ENCODE data around the gene ACBD6. TPM values are rescaled to one million over a fixed set of nuclear protein-coding genes. Genes with fewer than 3 reads are reported as not detected.

ACBD6 gene
- total and polyA plus RNA-seq, 9 donors, result 31.0 to 56.0 (median 42.7) TPM

- Histone ChIP-seq H3K9me3 (no peaks in the 10 kb centered on the region), H3K4me1 (ENCODE audit: insufficient read depth) (no peaks in the 10 kb centered on the region), H3K36me3 (no peaks in the 10 kb centered on the region), H3K4me3 (no peak overlapping the region), H3K27ac (no peak overlapping the region), H3K27me3 (no peaks in the 10 kb centered on the region)
- TF ChIP-seq POLR2A (IDR thresholded peaks at IDR 0.05) (no peak), CTCF (IDR thresholded peaks at IDR 0.05) (no peak), EP300 (IDR thresholded peaks at IDR 0.05) (no peak)
- WGBS, 3 donors, result 83 to 98% (median 90%) methylated on average over 6 of the region's 6 CpGs
- DNase-seq, result no peak
- intact Hi-C loops (cut with DNase I), result no loop called here
Observed at GRCh38 chr1:180402551-180402950, 99.8 kb downstream of the ACBD6 start.

GRCh38 chr1:180402001-180402400 lies 100.4 kb downstream of the ACBD6 start:
- TF ChIP-seq EP300 (IDR thresholded peaks at IDR 0.05), result no peak
- TF ChIP-seq POLR2A (IDR thresholded peaks at IDR 0.05), result no peak
- TF ChIP-seq CTCF (IDR thresholded peaks at IDR 0.05), result no peak
- no peak for DNase-seq
- Histone ChIP-seq H3K4me3 (no peak overlapping the region), H3K36me3 (no peaks in the 10 kb centered on the region), H3K27ac (no peak overlapping the region), H3K27me3 (no peaks in the 10 kb centered on the region), H3K4me1 (ENCODE audit: insufficient read depth) (no peaks in the 10 kb centered on the region), H3K9me3 (no peaks in the 10 kb centered on the region)
- 98 to 100% (median 100%) methylated on average over 1 of the region's 1 CpG for WGBS, 3 donors
- intact Hi-C loops (cut with DNase I), result no loop called here

- Histone ChIP-seq H3K36me3 (no peaks in the 10 kb centered on the region), H3K27ac (no peak overlapping the region), H3K9me3 (peaks cover 0 to 3% of the 10 kb centered on the region in 2 donors), H3K4me1 (ENCODE audit: insufficient read depth) (no peaks in the 10 kb centered on the region), H3K4me3 (no peak overlapping the region), H3K27me3 (no peaks in the 10 kb centered on the region)
- no peak for DNase-seq
- 86 to 97% (median 87%) methylated on average over 4 of the region's 4 CpGs for WGBS, 3 donors
- TF ChIP-seq EP300 (IDR thresholded peaks at IDR 0.05) (no peak), CTCF (IDR thresholded peaks at IDR 0.05) (no peak), POLR2A (IDR thresholded peaks at IDR 0.05) (no peak)
- intact Hi-C loops (cut with DNase I), result no loop called here
Observed at GRCh38 chr1:180397175-180397574, 105.2 kb downstream of the ACBD6 start.

- Histone ChIP-seq H3K9me3 (peaks cover 0 to 3% of the 10 kb centered on the region in 2 donors), H3K27ac (no peak overlapping the region), H3K36me3 (no peaks in the 10 kb centered on the region), H3K4me3 (no peak overlapping the region), H3K27me3 (no peaks in the 10 kb centered on the region), H3K4me1 (ENCODE audit: insufficient read depth) (no peaks in the 10 kb centered on the region)
- intact Hi-C loops (cut with DNase I), result no loop called here
- DNase-seq, result no peak
- 98% methylated on average over 7 of the region's 7 CpGs for WGBS, 3 donors
- TF ChIP-seq CTCF (IDR thresholded peaks at IDR 0.05) (no peak), POLR2A (IDR thresholded peaks at IDR 0.05) (no peak), EP300 (IDR thresholded peaks at IDR 0.05) (no peak)
Observed at GRCh38 chr1:180392427-180393145, 109.8 kb downstream of the ACBD6 start.
